GM21381 (cell line): Measurements from ENCODE around the gene DNMBP.
A peak's percentile ranks its signal among the peaks of the same experiment; 100 is the strongest.
"Not testable (repeated sequence)": the region's sequence is repeated elsewhere in the genome, so short reads cannot be mapped to it uniquely, and the experiment has no call there.

Source experiments
- ATAC-seq: cut with Tn5 transposase; IDR thresholded peaks from one replicate; pipeline ENCODE4 v1.9.1; 2021; ENCODE audit warnings: mild to moderate bottlenecking, moderate library complexity; ENCODE audit not compliant: unreplicated experiment

The DNMBP gene

GRCh38 chr10:99993701-99994689 is 15.8 kb downstream of the DNMBP start:
- peak; percentile 64 for ATAC-seq

- ATAC-seq: not testable (repeated sequence)
These were observed 24.1 kb downstream of the DNMBP start for GRCh38 chr10:99985637-99986036.

DNA sequence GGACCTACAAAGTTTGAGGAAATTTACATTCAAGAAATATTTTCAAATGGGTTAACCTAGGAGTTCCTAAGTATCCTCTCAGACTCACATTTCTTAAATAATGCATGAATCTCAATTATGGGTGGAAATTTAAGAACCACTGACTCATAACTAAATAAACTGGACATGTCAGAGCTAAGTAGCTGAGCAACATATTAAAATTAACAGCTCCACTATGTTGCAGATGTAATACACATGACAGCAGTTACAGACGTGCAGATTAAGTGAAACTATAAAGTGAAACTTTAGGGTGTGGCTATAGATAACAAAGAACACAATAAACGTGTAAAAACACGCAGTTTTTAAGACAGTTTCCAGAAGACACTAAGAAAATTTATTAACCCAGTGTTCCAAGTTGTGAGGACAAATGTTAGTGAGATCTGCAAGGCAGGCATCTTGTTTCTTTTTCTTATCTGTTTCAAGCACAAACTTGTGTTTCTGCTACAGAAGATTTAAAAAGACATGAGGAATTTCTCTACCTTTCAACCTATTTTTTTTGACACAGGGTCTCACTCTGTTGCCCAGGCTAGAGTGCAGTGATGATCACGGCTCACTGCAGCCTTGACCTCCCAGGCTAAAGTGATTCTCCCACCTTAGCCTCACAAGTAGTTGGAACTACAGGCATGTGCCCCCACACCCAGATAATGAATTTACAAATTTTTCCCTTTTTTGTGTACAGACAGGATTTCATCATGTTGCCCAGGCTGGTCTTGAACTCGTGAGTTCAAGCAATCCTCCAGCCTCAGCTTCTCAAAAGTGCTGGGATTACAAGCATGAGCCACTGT is 25.3 kb downstream of the DNMBP start:
- no peak for ATAC-seq

- ATAC-seq: no peak
These were observed 26.3 kb downstream of the DNMBP start for GRCh38 chr10:99983280-99983988.

- no peak for ATAC-seq
These were observed 27.0 kb downstream of the DNMBP start for GRCh38 chr10:99982728-99983127.

- no peak for ATAC-seq
These were observed 28.1 kb downstream of the DNMBP start for GRCh38 chr10:99981581-99982199.

DNA sequence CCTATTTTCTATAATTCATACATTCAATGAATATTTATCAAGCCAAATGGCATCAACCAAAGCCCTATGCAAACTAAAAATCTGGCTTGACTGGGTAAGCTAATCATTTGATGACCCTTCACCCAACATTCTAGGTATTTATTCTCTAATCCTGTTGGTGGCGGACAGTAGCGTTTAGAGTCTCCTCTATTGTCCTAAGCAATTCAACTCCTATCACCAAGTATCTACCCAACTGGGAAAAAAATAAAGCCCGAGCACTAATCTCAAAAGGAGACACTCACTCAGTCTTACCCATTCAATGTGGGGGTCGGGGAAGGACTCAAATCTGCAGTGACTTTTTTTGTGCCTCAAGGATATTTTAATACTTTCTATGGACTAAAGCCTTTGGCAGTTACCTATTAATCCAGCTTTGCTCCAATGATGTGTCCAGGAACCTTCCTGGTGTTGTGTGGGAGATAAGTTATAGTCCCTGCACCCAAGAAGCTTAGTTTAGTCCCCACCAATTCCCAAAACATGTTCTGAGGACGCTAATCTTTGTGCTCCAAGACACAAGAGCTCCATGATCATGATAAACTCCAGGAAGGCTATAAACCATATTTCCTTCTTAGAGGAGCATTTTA is 30.6 kb downstream of the DNMBP start:
- ATAC-seq: no peak

DNA sequence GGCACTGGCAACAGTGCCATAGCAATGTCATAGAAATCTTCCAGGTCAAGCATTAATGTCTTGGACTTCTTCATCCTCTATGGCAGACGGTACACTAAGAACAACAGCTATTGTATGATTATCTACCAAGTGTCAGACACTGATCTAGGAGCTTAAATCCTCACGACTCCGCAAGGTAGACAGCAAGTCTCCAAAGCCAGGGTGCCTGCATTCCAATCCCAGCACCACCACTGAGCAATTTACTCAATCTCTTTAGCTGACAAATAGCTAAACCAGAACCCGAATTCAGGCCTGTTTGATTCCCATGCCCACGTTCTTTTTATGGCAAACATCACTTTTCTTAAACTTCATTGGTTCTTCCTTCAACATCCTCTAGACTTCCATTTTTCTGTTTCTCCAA is 31.8 kb downstream of the DNMBP start:
- no peak for ATAC-seq

DNA sequence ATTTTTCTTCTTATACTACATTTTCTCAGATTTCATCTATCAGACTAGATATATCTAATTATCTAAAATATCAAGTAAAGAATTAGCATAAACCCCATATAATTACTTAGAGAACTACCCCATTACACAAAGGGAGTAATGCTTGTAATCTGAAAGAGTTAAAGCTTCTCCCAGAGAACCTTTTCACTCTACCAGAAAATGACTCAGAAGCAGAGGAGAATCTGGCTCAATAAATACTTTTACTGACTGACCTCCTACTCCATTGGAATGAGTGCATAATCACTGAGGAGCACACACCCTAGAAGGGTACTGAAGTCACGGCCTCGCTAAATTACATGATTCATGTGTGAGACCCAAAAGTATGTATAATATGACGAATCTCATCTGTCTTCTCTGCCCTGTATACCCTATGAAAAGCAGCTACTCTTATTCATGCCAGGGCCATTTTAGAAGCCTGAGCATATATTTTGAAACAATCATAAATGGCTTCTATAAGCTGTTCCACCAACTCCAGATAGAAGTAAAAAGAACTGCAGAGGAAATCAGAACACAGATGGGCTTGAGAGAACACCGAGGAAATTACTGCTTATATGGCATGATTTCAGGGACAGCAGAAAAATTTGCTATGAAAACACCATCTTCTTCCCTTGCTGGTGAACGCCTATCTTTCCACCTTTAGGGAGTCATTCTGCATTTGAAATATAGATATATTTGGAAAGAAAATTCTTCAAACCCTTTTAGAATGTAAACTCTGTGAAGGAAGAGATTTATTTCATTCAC is 32.7 kb downstream of the DNMBP start:
- ATAC-seq: no peak

DNA sequence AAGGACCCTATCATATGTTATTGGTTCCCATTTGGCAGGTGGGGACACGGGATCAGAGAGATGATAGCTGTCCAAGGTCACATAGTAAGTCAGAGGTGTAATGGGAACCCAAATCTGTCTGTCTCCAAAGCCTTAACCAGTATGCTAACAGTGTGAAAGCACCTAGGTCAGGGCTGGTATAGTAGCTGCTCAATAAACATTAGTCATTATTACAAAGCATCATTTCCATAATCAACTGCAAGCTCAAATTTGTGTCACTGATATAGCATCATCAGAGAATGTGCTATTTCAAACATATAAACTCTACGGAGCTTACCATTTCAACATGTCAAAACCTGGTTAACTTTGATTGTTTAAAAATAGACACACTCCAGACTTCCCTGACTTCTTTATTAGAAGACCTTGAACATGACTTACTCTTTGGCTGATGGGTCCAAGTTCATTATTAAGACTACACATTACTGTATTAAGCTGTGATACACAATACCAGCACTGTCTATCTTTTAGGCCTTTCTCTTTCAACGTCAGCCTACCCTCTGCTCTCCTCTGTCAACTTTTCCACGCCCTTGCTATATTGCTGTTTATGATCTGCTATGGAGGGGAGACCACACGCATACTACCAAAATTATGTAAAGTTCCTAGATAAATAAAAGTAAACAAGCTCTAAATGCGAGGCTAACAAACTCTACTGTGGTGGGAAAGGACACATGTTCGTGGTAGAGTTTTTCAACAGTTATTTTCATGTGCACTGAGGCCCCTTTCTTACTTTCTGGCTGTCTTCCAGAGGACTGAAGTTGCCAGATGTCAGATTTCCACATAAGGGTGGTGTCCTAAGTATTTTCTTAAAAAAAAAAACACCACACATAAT is 33.6 kb downstream of the DNMBP start:
- no peak for ATAC-seq

DNA sequence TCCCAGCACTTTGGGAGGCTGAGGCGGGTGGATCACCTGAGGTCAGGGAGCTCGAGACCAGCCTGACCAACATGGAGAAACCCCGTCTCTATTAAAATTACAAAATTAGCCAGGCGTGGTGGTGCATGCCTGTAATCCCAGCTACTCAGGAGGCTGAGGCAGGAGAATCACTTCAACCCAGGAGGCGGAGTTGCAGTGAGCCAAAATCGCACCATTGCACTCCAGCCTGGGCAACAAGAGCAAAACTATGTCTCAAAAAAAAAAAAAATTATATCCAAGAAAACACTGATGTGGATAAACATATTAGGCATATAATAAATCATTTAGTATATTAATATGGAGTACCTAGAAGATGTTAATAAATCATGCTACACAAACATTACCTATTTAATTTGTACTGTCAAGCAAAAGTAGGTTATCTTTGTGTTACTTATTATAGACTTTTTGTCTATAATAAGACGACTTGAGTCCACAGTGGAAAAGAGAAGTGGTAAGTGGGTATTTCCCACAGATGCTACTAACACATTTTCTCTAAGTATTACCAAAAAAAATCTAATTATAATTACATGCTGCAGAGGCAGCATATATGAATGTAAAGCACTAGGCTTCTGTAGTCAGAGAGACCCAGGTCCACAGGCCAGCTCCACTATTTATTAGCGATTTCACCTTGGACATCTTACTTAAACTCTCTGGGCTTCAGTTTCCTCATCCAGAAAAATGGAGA is 34.5 kb downstream of the DNMBP start:
- no peak for ATAC-seq

- no peak for ATAC-seq
These were observed 36.6 kb downstream of the DNMBP start for GRCh38 chr10:99973190-99973589.

DNA sequence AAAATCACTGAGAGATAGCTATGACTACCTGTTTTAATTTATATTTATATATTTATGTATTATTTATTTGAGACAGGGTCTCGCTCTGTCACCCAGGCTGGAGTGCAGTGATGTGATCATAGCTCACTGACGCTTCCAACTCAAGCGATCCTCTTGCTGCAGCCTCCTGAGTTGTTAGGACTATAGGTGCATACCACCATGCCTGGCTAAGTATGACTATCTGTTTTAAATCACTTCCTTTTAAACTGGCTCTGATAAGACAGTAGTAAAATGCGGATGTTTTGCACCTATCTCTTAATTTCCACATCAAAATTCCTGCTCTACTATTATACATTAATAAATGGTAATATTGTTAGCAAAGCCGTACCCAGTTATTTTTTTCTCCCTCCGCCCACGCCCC is 41.8 kb downstream of the DNMBP start:
- ATAC-seq: no peak

DNA sequence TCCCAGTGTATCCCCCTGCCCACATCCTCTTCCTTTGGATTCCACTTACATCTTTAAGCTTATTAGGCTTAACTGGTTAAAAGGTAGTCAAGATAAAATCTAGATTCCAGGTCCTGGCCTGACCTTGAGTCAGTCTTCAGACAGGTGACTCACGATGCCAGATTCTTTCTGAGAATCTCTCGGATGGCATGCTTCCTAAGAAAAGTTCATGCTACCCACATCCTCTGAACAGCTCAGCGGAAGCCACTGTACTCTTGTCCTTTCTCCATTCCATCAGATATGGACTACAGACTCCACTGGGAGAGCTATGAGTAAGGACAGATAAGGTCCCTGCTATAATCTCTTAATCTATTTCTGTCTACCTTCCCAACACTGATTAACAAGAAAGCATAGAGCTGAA is 43.4 kb downstream of the DNMBP start:
- no peak for ATAC-seq

DNA sequence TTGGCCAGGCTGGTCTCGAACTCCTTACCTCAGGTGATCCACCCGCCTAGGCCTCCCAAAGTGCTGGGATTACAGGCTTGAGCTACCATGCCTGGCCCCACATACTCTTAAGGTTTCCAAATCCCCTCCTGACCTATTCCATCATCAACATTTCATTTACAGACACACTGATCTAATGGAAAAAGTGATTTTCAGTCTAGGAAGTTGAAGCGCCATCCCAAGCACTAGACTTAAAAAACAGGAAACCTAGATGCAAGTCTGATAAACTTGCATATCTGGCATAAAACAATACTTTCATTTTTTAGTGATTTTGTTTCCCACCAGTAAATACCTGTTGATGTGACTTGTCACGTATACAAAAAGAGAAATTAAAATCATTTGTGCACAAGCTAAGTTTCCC is 44.0 kb downstream of the DNMBP start:
- no peak for ATAC-seq

DNA sequence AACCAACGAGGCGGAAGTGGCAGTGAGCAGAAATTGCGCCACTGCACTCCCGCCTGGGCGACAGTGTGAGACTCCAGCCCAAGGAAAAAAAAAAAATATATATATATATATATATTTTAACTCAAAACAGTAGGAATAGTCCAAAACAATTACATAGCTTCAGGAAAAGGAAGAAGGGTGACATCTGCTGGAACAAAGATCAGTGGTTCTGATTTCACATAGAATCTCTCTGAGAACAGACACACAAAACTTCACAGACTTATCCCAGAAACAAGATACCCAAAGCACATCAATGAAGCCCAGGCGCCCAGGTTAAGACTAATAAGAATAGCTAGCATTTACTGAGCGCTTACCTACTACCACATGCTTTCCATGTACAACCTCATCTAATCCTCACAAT is 45.0 kb downstream of the DNMBP start:
- no peak for ATAC-seq

GRCh38 chr10:99963467-99964165 is 46.1 kb downstream of the DNMBP start:
- not testable (repeated sequence) for ATAC-seq
